ENCODE data around the gene BEAN1. TPM values are rescaled to one million over a fixed set of nuclear protein-coding genes. Genes with fewer than 3 reads are reported as not detected.

BEAN1 gene
- total RNA-seq, 1 experiment from 2014 or later: not detected

DNA sequence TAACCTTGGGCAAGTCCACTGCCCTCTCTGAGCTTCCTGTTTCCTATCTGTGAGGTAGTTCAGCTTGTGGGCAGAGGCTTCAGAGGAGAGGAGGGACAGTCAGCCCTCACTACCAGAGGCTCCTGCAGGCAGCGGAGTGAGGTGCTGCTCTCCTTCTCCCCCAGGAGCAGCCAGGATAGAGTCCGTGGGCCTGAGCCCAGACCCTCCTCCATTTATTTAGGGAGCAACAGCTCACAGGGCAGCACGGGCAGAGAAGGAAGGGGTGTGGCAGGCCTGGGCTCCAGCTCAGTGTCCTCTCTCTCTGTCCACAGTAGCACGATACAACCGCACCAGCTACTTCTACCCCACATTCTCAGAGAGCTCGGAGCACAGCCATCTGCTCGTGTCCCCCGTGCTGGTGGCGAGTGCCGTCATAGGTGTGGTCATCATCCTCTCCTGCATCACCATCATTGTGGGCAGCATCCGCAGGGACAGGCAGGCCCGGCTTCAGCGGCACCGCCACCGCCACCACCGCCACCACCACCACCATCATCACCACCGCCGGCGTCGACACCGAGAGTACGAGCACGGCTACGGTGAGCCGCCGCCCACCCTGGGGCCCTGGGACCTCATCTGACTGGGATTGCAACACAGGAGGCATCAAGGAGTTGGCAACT is 42.3 kb downstream of the BEAN1 start:
- no peaks in the 10 kb centered on the region for H3K9me3 Mint-ChIP-seq
- DNase-seq (ENCODE audit: low spot score) (no peak), ATAC-seq (no peak)
- POLR2A ChIA-PET: no interaction called here
- no peak overlapping the region for H3K4me3 Mint-ChIP-seq
- CTCF ChIA-PET: interaction anchor here (2.1 to 2.2 kb wide), 2 partner anchors 9 to 63 kb away, joined by 10 to 16 read pairs; no protein-coding TSS in a partner anchor
- no peak overlapping the region for H3K27ac Mint-ChIP-seq
- H3K36me3 Mint-ChIP-seq: no peaks in the 10 kb centered on the region
- no peak for TF ChIP-seq JAZF1 (CRISPR knock-in tag; IDR thresholded peaks at IDR 0.05)
- TF ChIP-seq, protein P1, sequence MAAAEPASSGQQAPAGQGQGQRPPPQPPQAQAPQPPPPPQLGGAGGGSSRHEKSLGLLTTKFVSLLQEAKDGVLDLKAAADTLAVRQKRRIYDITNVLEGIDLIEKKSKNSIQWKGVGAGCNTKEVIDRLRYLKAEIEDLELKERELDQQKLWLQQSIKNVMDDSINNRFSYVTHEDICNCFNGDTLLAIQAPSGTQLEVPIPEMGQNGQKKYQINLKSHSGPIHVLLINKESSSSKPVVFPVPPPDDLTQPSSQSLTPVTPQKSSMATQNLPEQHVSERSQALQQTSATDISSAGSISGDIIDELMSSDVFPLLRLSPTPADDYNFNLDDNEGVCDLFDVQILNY (CRISPR knock-in tag; IDR thresholded peaks at IDR 0.05): no peak
- TF ChIP-seq, protein P2, sequence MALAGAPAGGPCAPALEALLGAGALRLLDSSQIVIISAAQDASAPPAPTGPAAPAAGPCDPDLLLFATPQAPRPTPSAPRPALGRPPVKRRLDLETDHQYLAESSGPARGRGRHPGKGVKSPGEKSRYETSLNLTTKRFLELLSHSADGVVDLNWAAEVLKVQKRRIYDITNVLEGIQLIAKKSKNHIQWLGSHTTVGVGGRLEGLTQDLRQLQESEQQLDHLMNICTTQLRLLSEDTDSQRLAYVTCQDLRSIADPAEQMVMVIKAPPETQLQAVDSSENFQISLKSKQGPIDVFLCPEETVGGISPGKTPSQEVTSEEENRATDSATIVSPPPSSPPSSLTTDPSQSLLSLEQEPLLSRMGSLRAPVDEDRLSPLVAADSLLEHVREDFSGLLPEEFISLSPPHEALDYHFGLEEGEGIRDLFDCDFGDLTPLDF (CRISPR knock-in tag; IDR thresholded peaks at IDR 0.05): no peak
- no peak for TF ChIP-seq PRRX2 (CRISPR knock-in tag; IDR thresholded peaks at IDR 0.05)
- no peak for TF ChIP-seq GTF2I (CRISPR knock-in tag; conservative IDR thresholded peaks at IDR 0.05)
- no peak for TF ChIP-seq GRHL2 (CRISPR knock-in tag; IDR thresholded peaks at IDR 0.05; ENCODE audit: insufficient replicate concordance, severe bottlenecking)
- TF ChIP-seq FOXJ3 (CRISPR knock-in tag; IDR thresholded peaks at IDR 0.05; ENCODE audit: borderline replicate concordance): no peak
- TF ChIP-seq, protein P3, sequence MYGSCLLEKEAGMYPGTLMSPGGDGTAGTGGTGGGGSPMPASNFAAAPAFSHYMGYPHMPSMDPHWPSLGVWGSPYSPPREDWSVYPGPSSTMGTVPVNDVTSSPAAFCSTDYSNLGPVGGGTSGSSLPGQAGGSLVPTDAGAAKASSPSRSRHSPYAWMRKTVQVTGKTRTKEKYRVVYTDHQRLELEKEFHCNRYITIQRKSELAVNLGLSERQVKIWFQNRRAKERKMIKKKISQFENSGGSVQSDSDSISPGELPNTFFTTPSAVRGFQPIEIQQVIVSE (CRISPR knock-in tag; IDR thresholded peaks at IDR 0.05; ENCODE audit: borderline replicate concordance): no peak
- no peak for TF ChIP-seq NFE2L1 (CRISPR knock-in tag; IDR thresholded peaks at IDR 0.05)
- TF ChIP-seq, protein P4, sequence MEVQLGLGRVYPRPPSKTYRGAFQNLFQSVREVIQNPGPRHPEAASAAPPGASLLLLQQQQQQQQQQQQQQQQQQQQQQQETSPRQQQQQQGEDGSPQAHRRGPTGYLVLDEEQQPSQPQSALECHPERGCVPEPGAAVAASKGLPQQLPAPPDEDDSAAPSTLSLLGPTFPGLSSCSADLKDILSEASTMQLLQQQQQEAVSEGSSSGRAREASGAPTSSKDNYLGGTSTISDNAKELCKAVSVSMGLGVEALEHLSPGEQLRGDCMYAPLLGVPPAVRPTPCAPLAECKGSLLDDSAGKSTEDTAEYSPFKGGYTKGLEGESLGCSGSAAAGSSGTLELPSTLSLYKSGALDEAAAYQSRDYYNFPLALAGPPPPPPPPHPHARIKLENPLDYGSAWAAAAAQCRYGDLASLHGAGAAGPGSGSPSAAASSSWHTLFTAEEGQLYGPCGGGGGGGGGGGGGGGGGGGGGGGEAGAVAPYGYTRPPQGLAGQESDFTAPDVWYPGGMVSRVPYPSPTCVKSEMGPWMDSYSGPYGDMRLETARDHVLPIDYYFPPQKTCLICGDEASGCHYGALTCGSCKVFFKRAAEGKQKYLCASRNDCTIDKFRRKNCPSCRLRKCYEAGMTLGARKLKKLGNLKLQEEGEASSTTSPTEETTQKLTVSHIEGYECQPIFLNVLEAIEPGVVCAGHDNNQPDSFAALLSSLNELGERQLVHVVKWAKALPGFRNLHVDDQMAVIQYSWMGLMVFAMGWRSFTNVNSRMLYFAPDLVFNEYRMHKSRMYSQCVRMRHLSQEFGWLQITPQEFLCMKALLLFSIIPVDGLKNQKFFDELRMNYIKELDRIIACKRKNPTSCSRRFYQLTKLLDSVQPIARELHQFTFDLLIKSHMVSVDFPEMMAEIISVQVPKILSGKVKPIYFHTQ (CRISPR knock-in tag; IDR thresholded peaks at IDR 0.05): no peak
- TF ChIP-seq, protein P5, sequence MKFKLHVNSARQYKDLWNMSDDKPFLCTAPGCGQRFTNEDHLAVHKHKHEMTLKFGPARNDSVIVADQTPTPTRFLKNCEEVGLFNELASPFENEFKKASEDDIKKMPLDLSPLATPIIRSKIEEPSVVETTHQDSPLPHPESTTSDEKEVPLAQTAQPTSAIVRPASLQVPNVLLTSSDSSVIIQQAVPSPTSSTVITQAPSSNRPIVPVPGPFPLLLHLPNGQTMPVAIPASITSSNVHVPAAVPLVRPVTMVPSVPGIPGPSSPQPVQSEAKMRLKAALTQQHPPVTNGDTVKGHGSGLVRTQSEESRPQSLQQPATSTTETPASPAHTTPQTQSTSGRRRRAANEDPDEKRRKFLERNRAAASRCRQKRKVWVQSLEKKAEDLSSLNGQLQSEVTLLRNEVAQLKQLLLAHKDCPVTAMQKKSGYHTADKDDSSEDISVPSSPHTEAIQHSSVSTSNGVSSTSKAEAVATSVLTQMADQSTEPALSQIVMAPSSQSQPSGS (CRISPR knock-in tag; IDR thresholded peaks at IDR 0.05; ENCODE audit: borderline replicate concordance, low read depth): no peak
- TF ChIP-seq ZNF317 (CRISPR knock-in tag; IDR thresholded peaks at IDR 0.05; ENCODE audit: borderline replicate concordance, low read depth): no peak
- TF ChIP-seq, protein P6, sequence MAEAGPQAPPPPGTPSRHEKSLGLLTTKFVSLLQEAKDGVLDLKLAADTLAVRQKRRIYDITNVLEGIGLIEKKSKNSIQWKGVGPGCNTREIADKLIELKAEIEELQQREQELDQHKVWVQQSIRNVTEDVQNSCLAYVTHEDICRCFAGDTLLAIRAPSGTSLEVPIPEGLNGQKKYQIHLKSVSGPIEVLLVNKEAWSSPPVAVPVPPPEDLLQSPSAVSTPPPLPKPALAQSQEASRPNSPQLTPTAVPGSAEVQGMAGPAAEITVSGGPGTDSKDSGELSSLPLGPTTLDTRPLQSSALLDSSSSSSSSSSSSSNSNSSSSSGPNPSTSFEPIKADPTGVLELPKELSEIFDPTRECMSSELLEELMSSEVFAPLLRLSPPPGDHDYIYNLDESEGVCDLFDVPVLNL (CRISPR knock-in tag; IDR thresholded peaks at IDR 0.05; ENCODE audit: borderline replicate concordance, low read depth): no peak
- TF ChIP-seq NFYB (CRISPR knock-in tag; conservative IDR thresholded peaks at IDR 0.05; ENCODE audit: low read depth): no peak
- H3K27me3 Mint-ChIP-seq (ENCODE audit: low read depth): no peaks in the 10 kb centered on the region
- peaks cover 6% of the 10 kb centered on the region for H3K4me1 Mint-ChIP-seq

DNA sequence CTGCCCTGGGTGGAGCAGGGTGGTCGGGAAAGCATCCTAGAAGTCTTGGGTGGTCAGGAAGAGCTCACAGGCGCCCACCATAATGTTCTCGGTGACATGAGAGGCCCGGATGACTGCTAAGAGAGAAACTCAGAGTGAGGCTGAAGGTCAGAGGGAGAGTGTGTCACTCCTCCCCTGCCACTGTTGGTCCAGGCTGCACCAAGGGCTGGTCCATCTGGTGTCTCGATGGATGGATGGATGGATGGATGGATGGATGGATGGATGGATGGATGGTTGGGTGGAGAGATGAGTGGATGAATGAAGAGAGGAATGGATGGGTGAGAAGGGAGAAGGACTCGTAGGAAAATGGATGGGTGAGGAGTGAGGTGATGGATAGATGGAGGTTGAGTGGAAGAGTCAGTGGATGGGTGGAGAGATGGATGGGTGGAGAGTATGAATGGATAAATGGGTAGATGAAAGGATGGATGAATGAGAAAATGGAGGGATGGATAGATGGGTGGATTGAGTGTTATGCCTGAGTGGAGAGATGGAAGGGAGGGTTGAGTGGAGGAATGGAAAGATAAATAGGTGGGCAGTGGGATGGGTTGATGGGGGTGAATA is 43.0 kb downstream of the BEAN1 start:
- Mint-ChIP-seq H3K4me3 (no peak overlapping the region), H3K27me3 (ENCODE audit: low read depth) (no peaks in the 10 kb centered on the region), H3K9me3 (no peaks in the 10 kb centered on the region), H3K36me3 (no peaks in the 10 kb centered on the region), H3K4me1 (peaks cover 12% of the 10 kb centered on the region), H3K27ac (no peak overlapping the region)
- POLR2A ChIA-PET: no interaction called here
- DNase-seq (ENCODE audit: low spot score) (no peak), ATAC-seq (no peak)
- CTCF ChIA-PET: interaction anchor here (2.1 kb wide), 1 partner anchor 9 kb away, joined by 10 read pairs; no protein-coding TSS in a partner anchor
- TF ChIP-seq GRHL2 (CRISPR knock-in tag; IDR thresholded peaks at IDR 0.05; ENCODE audit: insufficient replicate concordance, severe bottlenecking) (no peak), CBFB (CRISPR knock-in tag; IDR thresholded peaks at IDR 0.05; ENCODE audit: low read depth) (no peak), NFE2L1 (CRISPR knock-in tag; IDR thresholded peaks at IDR 0.05) (no peak), NR1H2 (CRISPR knock-in tag; IDR thresholded peaks at IDR 0.05) (no peak)
- TF ChIP-seq, protein P7, sequence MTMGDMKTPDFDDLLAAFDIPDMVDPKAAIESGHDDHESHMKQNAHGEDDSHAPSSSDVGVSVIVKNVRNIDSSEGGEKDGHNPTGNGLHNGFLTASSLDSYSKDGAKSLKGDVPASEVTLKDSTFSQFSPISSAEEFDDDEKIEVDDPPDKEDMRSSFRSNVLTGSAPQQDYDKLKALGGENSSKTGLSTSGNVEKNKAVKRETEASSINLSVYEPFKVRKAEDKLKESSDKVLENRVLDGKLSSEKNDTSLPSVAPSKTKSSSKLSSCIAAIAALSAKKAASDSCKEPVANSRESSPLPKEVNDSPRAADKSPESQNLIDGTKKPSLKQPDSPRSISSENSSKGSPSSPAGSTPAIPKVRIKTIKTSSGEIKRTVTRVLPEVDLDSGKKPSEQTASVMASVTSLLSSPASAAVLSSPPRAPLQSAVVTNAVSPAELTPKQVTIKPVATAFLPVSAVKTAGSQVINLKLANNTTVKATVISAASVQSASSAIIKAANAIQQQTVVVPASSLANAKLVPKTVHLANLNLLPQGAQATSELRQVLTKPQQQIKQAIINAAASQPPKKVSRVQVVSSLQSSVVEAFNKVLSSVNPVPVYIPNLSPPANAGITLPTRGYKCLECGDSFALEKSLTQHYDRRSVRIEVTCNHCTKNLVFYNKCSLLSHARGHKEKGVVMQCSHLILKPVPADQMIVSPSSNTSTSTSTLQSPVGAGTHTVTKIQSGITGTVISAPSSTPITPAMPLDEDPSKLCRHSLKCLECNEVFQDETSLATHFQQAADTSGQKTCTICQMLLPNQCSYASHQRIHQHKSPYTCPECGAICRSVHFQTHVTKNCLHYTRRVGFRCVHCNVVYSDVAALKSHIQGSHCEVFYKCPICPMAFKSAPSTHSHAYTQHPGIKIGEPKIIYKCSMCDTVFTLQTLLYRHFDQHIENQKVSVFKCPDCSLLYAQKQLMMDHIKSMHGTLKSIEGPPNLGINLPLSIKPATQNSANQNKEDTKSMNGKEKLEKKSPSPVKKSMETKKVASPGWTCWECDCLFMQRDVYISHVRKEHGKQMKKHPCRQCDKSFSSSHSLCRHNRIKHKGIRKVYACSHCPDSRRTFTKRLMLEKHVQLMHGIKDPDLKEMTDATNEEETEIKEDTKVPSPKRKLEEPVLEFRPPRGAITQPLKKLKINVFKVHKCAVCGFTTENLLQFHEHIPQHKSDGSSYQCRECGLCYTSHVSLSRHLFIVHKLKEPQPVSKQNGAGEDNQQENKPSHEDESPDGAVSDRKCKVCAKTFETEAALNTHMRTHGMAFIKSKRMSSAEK (CRISPR knock-in tag; IDR thresholded peaks at IDR 0.05; ENCODE audit: borderline replicate concordance): no peak

All from WTC11 (cell line).